Endometrial microvascular endothelial cells (primary cell): ENCODE data around the gene MARCKSL1. TPM values are rescaled to one million over a fixed set of nuclear protein-coding genes. Genes with fewer than 3 reads are reported as not detected.
"Not testable (repeated sequence)": the region's sequence is repeated elsewhere in the genome, so short reads cannot be mapped to it uniquely, and the experiment has no call there.

Experiments
- in situ Hi-C: cut with HindIII; loops from 2 replicates; pipeline ENCODE4 v1.10.0; 2017; ENCODE audit warnings: low sequenced_read_pairs, low pct_unique_long_range_greater_than_20kb; ENCODE audit errors: inconsistent ontology term
- total RNA-seq: library from RNA; depleted of rRNA; stranded (reverse); fragments of >200 nt; gene quantifications from one replicate; pipeline ENCODE4 v1.2.3, GENCODE V29; 2015; ENCODE audit errors: inconsistent ontology term

Gene MARCKSL1
- total RNA-seq, 1 donor from 2014 or later: 70.8 TPM

DNA sequence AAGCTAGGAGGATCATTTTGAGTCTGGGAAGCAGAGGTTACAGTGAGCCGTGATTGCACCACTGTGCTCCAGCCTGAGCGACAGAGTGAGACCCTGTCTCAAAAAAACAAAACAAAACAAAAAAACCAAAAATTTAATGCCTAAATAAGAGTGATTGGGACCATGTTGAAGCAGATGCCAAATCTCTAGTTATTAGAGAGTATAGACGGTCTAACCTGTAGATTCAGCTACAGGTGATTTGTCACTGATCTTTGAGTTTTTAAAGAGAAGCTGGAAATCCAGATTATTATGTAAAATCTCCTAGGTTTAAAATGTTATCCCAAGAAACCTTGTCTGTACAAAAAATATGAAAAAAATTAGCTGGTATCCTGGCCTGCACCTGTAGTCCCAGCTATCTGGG is 32.7 kb downstream of the MARCKSL1 start:
- in situ Hi-C loops: no loop called here

DNA sequence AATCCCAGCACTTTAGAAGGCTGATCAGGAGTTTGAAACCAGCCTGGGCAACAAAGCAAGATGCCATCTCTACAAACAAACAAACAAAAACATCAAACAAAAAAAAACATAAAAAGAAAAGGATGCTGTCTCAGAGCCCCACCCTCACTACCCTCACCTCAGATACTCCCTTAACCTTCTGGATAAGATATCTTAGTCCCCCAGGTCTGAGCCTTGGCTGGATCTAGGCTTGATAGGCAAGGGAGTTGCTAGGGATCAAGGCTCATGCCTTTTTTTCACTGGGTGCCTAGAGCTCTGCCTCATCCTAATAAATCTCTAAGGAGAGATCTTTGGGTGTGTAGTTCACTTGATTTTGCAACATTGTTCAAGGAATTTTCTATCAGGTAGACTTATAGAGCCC is 36.7 kb downstream of the MARCKSL1 start:
- in situ Hi-C loops: no loop called here

DNA sequence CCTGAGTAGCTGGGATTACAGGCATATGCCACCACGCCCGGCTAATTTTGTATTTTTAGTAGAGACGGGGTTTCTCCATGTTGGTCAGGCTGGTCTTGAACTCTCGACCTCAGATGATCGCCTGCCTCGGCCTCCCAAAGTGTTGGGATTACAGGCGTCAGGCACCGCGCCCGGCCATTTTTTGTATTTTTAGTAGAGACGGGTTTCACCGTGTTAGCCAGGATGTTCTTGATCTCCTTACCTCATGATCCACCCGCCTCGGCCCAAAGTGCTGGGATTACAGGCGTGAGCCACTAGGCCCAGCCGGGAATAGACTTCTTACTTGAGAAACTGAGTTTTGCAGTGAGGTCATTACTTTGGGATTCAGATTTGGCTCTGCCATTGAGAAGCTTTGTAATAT is 37.8 kb downstream of the MARCKSL1 start:
- in situ Hi-C loops: not testable (repeated sequence)

DNA sequence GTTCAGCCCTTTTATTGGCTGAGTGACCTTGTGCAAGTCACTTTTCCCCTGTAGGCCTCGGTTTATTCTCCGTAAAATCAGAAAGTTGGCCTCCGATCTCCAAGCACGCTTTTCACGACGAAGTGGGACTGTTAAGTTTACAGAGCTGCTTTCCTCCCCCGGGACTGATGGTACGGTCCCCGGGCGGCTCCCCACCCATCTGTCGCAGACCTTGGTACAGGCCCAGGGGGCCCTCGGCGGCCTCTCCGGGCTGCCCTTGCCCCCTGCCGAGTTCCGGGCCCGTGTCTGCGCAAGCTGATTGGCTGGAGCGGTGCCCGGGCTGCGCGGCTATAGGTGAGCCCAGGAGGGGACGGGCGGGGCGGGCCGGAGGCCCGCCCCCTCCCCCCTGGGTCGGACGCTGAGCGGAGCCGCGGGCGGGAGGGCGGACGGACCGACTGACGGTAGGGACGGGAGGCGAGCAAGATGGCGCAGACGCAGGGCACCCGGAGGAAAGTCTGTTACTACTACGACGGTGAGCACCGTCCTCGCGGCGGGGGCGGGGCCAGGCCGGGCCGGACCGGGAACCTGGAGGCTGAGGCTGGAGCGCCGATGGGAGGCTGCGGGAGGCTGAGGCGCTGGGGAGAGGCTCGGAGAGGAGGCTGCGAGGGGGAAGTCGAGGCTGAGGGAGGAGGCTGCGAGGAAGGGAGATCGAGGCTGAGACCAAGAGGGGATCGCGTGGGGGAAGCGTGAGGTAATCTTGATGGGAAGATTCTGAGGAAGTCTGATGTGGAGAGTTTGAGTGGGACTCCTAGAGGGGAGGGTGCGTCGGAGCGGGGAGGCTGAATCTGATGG is 44.1 kb downstream of the MARCKSL1 start, which contains the start of gene HDAC1:
Gene HDAC1, plus strand, starts transcription at position 376 of the 831 bp plus-strand sequence. Its CDS starts 87 bp downstream, at position 463.
- in situ Hi-C loops: no loop called here

DNA sequence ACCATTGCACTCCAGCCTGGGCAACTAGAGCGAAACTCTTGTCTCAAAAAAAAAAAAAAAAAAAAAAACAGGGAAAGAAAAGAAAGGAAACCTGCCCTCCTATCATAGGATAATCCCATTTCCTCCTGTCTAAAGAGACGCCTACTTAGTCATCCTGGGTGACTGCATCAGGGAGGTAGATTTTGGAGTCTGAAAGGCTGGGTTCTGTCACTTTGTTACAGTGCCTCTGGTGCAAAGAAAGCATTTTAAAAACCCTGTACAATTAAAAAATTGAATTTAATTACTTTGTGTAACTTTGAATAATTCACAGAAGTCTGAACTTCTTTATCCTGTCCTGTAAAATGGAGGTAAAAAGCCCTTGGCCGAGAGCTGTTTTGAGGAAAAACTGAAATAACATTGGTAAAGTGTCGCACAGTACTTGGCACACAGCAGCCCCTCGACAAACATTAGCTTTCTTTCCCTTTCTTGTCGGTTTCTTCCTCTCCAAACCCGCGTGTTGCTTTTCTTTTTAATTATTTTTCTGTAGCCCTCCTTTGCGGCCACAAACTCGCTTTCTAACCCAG is 44.8 kb downstream of the MARCKSL1 start:
- in situ Hi-C loops: no loop called here

DNA sequence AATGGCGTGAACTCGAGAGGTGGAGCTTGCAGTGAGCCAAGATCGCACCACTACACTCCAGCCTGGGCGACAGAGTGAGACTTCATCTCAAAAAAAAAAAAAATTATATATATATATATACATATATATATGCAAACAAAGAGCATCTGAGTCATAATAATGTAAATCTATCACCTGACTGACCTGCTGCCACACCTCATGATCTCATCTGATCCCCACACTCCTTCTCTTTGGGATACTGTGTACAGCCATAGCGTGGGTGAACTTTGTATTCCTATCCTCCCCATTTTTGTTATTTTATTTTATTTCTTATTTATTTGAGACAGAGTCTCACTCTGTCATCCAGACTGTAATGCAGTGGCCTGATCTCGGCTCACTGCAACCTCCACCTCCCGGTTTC is 46.8 kb downstream of the MARCKSL1 start:
- in situ Hi-C loops: no loop called here

DNA sequence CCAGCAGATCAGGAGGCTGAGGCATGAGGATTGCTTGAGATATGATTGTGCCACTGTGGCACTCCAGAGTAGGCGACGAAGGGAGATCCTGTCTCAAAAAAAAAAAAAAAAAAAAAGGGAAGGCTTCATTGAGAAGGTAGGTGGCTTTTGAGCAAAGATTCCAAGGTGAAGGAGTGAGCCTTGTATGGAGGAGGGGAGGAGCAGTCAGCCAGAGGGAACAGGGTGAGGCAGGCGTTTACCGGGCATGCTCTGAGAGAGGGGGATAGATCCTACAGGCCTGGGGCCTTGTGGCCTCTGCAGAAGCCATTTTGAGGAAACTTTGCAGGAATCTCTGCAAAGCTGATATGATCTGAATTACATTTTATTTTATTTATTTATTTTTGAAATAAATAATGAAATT is 49.3 kb downstream of the MARCKSL1 start:
- in situ Hi-C loops: no loop called here

DNA sequence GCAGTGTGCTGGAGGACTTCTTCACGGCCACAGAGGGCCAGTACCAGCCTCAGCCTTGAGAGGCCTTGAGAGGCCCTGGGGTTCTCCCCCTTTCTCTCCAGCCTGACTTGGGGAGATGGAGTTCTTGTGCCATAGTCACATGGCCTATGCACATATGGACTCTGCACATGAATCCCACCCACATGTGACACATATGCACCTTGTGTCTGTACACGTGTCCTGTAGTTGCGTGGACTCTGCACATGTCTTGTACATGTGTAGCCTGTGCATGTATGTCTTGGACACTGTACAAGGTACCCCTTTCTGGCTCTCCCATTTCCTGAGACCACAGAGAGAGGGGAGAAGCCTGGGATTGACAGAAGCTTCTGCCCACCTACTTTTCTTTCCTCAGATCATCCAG is 50.4 kb downstream of the MARCKSL1 start:
- in situ Hi-C loops: no loop called here

DNA sequence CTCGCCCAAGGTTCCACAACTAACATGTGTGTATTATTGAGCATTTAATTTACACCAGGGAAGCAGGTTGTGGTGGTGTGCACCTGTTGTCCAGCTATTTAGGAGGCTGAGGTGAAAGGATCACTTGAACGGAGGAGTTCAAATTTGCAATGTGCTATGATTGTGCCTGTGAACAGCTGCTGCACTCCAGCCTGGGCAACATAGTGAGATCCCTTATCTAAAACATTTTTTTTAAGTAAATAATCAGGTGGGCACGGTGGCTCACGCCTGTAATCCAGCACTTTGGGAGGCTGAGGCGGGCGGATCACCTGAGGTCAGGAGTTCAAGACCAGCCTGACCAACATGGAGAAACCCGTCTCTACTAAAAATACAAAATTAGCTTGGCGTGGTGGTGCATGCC is 51.3 kb downstream of the MARCKSL1 start:
- in situ Hi-C loops: not testable (repeated sequence)

Other genes starting within 250 kb of the MARCKSL1 start
- 52.8 TPM for gene KPNA6, start 228.2 kb downstream of the MARCKSL1 start, total RNA-seq
- gene TXLNA, start 156.6 kb downstream of the MARCKSL1 start, total RNA-seq: 69.8 TPM
- gene CCDC28B, start 135.6 kb downstream of the MARCKSL1 start, total RNA-seq: 6.9 TPM
- gene IQCC, start 130.6 kb downstream of the MARCKSL1 start, total RNA-seq: 1.2 TPM
- gene DCDC2B, start 127.1 kb downstream of the MARCKSL1 start, total RNA-seq: not detected
- gene TMEM234, start 113.9 kb downstream of the MARCKSL1 start, total RNA-seq: 16.3 TPM
- 474 TPM for gene EIF3I, start 113.8 kb downstream of the MARCKSL1 start, total RNA-seq
- gene FAM167B, start 89.0 kb downstream of the MARCKSL1 start, total RNA-seq: 9.3 TPM
- not detected for gene LCK, start 85.0 kb downstream of the MARCKSL1 start, total RNA-seq
- 173 TPM for gene HDAC1, start 44.1 kb downstream of the MARCKSL1 start, total RNA-seq
- gene FAM229A, start 26.3 kb upstream of the MARCKSL1 start, total RNA-seq: 1.6 TPM
- gene TSSK3, start 26.3 kb upstream of the MARCKSL1 start, total RNA-seq: not detected
- gene BSDC1, start 58.2 kb upstream of the MARCKSL1 start, total RNA-seq: 67.0 TPM
- gene ZBTB8B, start 128.8 kb upstream of the MARCKSL1 start, total RNA-seq: not detected
- gene ZBTB8A, start 203.2 kb upstream of the MARCKSL1 start, total RNA-seq: 6.2 TPM